Measurements from ENCODE around the gene SLC35F3.

GRCh38 chr1:233863901-233864545, 40.5 kb upstream of the SLC35F3 start:
- TF ChIP-seq POLR2A (IDR thresholded peaks at IDR 0.05; ENCODE audit: low read depth, low read length) (no peak), POLR2AphosphoS5 (IDR thresholded peaks at IDR 0.05; ENCODE audit: low read depth, low read length) (no peak), TAF1 (IDR thresholded peaks at IDR 0.05; ENCODE audit: borderline replicate concordance, low read depth, low read length) (no peak)
